ENCODE data around the gene CREM.

Gene CREM

GRCh38 chr10:35172146-35172545 lies 45.5 kb downstream of the CREM start:
- peaks cover 23% of the 10 kb centered on the region for H3K4me1 ChIP-seq
- H3K27me3 ChIP-seq (ENCODE audit: control insufficient read depth, insufficient read depth, low read length), result no peaks in the 10 kb centered on the region
- TF ChIP-seq CTCF (IDR thresholded peaks at IDR 0.05), result no peak
- no peaks in the 10 kb centered on the region for H3K9me3 ChIP-seq (ENCODE audit: control insufficient read depth, low read length)
- H3K9ac ChIP-seq, result no peak overlapping the region
- H3K27ac ChIP-seq, result no peak overlapping the region
- H3K36me3 ChIP-seq (ENCODE audit: control insufficient read depth, insufficient read depth, low read length), result no peaks in the 10 kb centered on the region
- no peak overlapping the region for H3K4me2 ChIP-seq (ENCODE audit: low read length)
- H2AFZ ChIP-seq, result no peak overlapping the region
- no peaks in the 10 kb centered on the region for H3K79me2 ChIP-seq
- H3K4me3 ChIP-seq (ENCODE audit: low read depth, low read length), result no peak overlapping the region

GRCh38 chr10:35172574-35172973 lies 45.9 kb downstream of the CREM start:
- H3K9ac ChIP-seq, result no peak overlapping the region
- no peaks in the 10 kb centered on the region for H3K79me2 ChIP-seq
- H2AFZ ChIP-seq, result no peak overlapping the region
- H3K4me3 ChIP-seq (ENCODE audit: low read depth, low read length), result no peak overlapping the region
- H3K4me1 ChIP-seq, result peaks cover 23% of the 10 kb centered on the region
- H3K4me2 ChIP-seq (ENCODE audit: low read length), result no peak overlapping the region
- H3K36me3 ChIP-seq (ENCODE audit: control insufficient read depth, insufficient read depth, low read length), result no peaks in the 10 kb centered on the region
- no peaks in the 10 kb centered on the region for H3K27me3 ChIP-seq (ENCODE audit: control insufficient read depth, insufficient read depth, low read length)
- no peak for TF ChIP-seq CTCF (IDR thresholded peaks at IDR 0.05)
- no peak overlapping the region for H3K27ac ChIP-seq
- H3K9me3 ChIP-seq (ENCODE audit: control insufficient read depth, low read length), result no peaks in the 10 kb centered on the region

GRCh38 chr10:35178331-35178730 lies 51.7 kb downstream of the CREM start:
- H3K9me3 ChIP-seq (ENCODE audit: control insufficient read depth, low read length), result no peaks in the 10 kb centered on the region
- H3K9ac ChIP-seq, result no peak overlapping the region
- TF ChIP-seq CTCF (IDR thresholded peaks at IDR 0.05), result no peak
- no peaks in the 10 kb centered on the region for H3K79me2 ChIP-seq
- H3K4me1 ChIP-seq, result peaks cover 18% of the 10 kb centered on the region
- no peaks in the 10 kb centered on the region for H3K27me3 ChIP-seq (ENCODE audit: control insufficient read depth, insufficient read depth, low read length)
- H3K36me3 ChIP-seq (ENCODE audit: control insufficient read depth, insufficient read depth, low read length), result no peaks in the 10 kb centered on the region
- H2AFZ ChIP-seq, result no peak overlapping the region
- H3K4me3 ChIP-seq (ENCODE audit: low read depth, low read length), result no peak overlapping the region
- no peak overlapping the region for H3K27ac ChIP-seq
- H3K4me2 ChIP-seq (ENCODE audit: low read length), result no peak overlapping the region

GRCh38 chr10:35182631-35183510 lies 56.2 kb downstream of the CREM start:
- Histone ChIP-seq H3K4me1 (peaks cover 12% of the 10 kb centered on the region), H3K79me2 (no peaks in the 10 kb centered on the region), H2AFZ (peak overlapping the region; percentile 4), H3K4me3 (ENCODE audit: low read depth, low read length) (no peak overlapping the region), H3K9ac (no peak overlapping the region), H3K27ac (peak overlapping the region; percentile 66), H3K4me2 (ENCODE audit: low read length) (peak overlapping the region; percentile 25), H3K27me3 (ENCODE audit: control insufficient read depth, insufficient read depth, low read length) (no peaks in the 10 kb centered on the region), H3K9me3 (ENCODE audit: control insufficient read depth, low read length) (no peaks in the 10 kb centered on the region), H3K36me3 (ENCODE audit: control insufficient read depth, insufficient read depth, low read length) (no peaks in the 10 kb centered on the region)
- no peak for TF ChIP-seq CTCF (IDR thresholded peaks at IDR 0.05)
